Natural killer cell (primary cell): ENCODE results near the gene RNGTT. TPM values are rescaled to one million over a fixed set of nuclear protein-coding genes. Genes with fewer than 3 reads are reported as not detected.
"Not testable (repeated sequence)": the region's sequence is repeated elsewhere in the genome, so short reads cannot be mapped to it uniquely, and the experiment has no call there.

Experiments used
- ATAC-seq, 3 donors: fragments of 150-1000 bp in 2 of 3; fragments of 200-7000 bp in 1 of 3; cut with Tn5 transposase; 1 replicate in 1 of 3; 2 replicates in 2 of 3; pipeline ENCODE4 v1.10.0; 2021; ENCODE audit warnings: mild to moderate bottlenecking in 2 of 3, moderate library complexity in 2 of 3
- DNase-seq, 2 donors: peaks; one replicate each; pipeline versions ENCODE4 v3.0.0 to v3.0.0-alpha.2; 2013 to 2021; ENCODE audit warnings: mixed read lengths in 1 of 2
- H3K27ac ChIP-seq: one replicate; pipeline ENCODE4 v1.5.1; 2013; ENCODE audit warnings: mild to moderate bottlenecking, low read length
- H3K27me3 ChIP-seq: one replicate; pipeline ENCODE4 v1.6.1; 2013; ENCODE audit warnings: low read length; ENCODE audit not compliant: control insufficient read depth, insufficient read depth
- H3K36me3 ChIP-seq: one replicate; pipeline ENCODE4 v1.6.1; 2013; ENCODE audit warnings: low read length; ENCODE audit not compliant: control insufficient read depth, insufficient read depth
- H3K4me1 ChIP-seq: one replicate; pipeline ENCODE4 v1.6.1; 2013; ENCODE audit warnings: low read length; ENCODE audit not compliant: control insufficient read depth, insufficient read depth
- H3K4me3 ChIP-seq: one replicate; pipeline ENCODE4 v1.5.1; 2013; ENCODE audit warnings: low read length
- H3K9me3 ChIP-seq: one replicate; pipeline ENCODE4 v1.6.1; 2013; ENCODE audit warnings: low read length; ENCODE audit not compliant: control insufficient read depth, insufficient read depth
- H3K27ac Mint-ChIP-seq, 2 donors: one replicate each; pipeline ENCODE4 v1.8.0; 2022; ENCODE audit warnings: mild to moderate bottlenecking in 2 of 2, mixed read lengths in 2 of 2, moderate library complexity in 1 of 2
- H3K27me3 Mint-ChIP-seq, 2 donors: one replicate each; pipeline ENCODE4 v1.8.0; 2022; ENCODE audit warnings: low read depth in 2 of 2, mixed read lengths in 2 of 2
- H3K36me3 Mint-ChIP-seq: one replicate; pipeline ENCODE4 v1.8.0; 2022; ENCODE audit warnings: mixed read lengths
- H3K4me1 Mint-ChIP-seq, 2 donors: one replicate each; pipeline ENCODE4 v1.8.0; 2022; ENCODE audit warnings: mixed read lengths in 2 of 2
- H3K4me3 Mint-ChIP-seq: one replicate; pipeline ENCODE4 v1.8.0; 2022; ENCODE audit warnings: mild to moderate bottlenecking, moderate library complexity, mixed read lengths
- H3K9me3 Mint-ChIP-seq, 2 donors: one replicate each; pipeline ENCODE4 v1.8.0; 2022; ENCODE audit warnings: mixed read lengths in 2 of 2
- WGBS: methylation state at CpG from one replicate; pipeline ENCODE4 v1.1.7; 2013; ENCODE audit warnings: missing lambda C conversion rate; ENCODE audit not compliant: insufficient coverage; 5-methylcytosine and 5-hydroxymethylcytosine counted together
- intact Hi-C: fragments of 100-400 bp; cut with micrococcal nuclease; formaldehyde crosslinking; loops from one replicate; pipeline ENCODE4 v1.14.2; 2022
- total RNA-seq, 4 donors: library from RNA; stranded (reverse); fragments of 120-200 nt in 1 of 4; gene quantifications; one replicate each; pipeline versions ENCODE4 v1.2.3 to v1.2.4, GENCODE V29; 2013 to 2022
- TF ChIP-seq, protein P1 (sequence below): fragments of 200-600 bp; IDR thresholded peaks from one replicate; pipeline ENCODE4 v1.8.0; 2022; ENCODE audit warnings: antibody characterized with exemption

The RNGTT gene
- total RNA-seq, 3 donors from 2014 or later (not counting 1 experiment from before 2014, with no cell fraction given), result 23.1 to 27.2 (median 23.1) TPM

DNA sequence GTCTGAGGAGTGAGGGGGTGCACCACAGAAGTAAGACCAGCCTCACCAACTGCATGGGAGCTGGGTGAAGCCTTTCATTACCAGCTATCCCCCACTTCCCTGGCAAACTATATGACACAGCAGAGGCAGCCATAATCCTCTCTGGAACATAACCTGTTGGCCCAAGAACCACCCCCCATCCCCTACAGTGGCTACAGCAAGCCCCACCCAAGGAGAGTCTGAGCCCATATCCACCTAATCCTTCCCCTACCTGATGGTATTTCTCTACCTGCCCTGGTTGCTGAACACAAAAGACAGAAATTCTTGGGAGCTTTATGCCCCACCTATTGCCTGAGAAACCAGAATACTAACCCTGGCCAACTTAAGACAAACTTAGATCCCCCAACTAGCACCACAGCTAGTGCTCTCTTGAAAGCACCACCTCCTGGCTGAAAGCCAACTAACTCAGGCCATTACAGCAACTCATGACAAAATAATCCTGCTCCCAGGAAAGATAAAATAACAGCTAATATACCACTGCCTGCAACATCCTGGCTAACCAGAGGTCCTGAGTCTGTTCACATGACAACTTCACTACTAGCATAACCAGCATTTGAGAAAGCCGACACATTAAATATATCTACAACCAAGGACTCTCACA is 11.2 kb downstream of the RNGTT start:
- Mint-ChIP-seq H3K27ac (no peak overlapping the region), H3K27me3 (no peaks in the 10 kb centered on the region), H3K9me3 (peaks cover 0 to 13% of the 10 kb centered on the region in 2 donors), H3K4me3 (no peak overlapping the region), H3K36me3 (peaks cover 17% of the 10 kb centered on the region), H3K4me1 (peaks cover 20 to 35% of the 10 kb centered on the region in 2 donors)
- TF ChIP-seq, protein P1, sequence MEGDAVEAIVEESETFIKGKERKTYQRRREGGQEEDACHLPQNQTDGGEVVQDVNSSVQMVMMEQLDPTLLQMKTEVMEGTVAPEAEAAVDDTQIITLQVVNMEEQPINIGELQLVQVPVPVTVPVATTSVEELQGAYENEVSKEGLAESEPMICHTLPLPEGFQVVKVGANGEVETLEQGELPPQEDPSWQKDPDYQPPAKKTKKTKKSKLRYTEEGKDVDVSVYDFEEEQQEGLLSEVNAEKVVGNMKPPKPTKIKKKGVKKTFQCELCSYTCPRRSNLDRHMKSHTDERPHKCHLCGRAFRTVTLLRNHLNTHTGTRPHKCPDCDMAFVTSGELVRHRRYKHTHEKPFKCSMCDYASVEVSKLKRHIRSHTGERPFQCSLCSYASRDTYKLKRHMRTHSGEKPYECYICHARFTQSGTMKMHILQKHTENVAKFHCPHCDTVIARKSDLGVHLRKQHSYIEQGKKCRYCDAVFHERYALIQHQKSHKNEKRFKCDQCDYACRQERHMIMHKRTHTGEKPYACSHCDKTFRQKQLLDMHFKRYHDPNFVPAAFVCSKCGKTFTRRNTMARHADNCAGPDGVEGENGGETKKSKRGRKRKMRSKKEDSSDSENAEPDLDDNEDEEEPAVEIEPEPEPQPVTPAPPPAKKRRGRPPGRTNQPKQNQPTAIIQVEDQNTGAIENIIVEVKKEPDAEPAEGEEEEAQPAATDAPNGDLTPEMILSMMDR, result no peak
- H3K36me3 ChIP-seq, result no peaks in the 10 kb centered on the region
- DNase-seq (no peak), ATAC-seq (no peak)
- no peak overlapping the region for H3K4me3 ChIP-seq
- WGBS, result 96% methylated on average over 1 of the region's 1 CpG
- H3K4me1 ChIP-seq, result no peaks in the 10 kb centered on the region
- no peak overlapping the region for H3K27ac ChIP-seq
- intact Hi-C loops, result no loop called here
- no peaks in the 10 kb centered on the region for H3K27me3 ChIP-seq
- H3K9me3 ChIP-seq, result peaks cover 12% of the 10 kb centered on the region

DNA sequence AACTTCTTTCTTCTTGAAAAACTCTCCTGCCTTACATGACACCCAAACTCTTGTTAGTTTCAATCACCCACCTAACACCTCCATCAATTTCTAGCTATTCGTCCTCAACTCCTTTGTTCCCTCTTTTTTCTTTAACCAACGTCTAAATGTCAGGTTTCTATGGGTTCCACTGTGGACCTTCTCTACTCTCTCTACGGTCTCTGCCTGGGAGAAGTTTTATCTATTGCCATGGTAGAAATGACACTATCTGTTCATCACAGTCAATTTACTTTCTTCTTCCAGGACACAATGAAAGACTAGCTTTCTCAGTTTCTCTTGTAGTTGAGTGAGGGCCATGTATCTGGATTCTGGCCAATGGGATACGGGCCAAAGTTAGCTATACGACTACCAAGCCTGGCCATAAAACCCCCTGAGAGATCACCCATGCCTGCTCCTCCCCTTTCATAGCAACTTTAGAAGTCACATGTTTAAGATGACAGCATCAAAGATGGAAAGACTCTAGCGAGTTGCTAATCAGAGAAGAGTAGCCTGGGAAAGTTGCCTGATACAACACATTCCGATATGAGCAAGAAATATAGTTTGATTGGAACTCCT is 17.9 kb downstream of the RNGTT start:
- DNase-seq (no peak), ATAC-seq (no peak)
- no peaks in the 10 kb centered on the region for H3K9me3 ChIP-seq
- TF ChIP-seq, protein P1, result no peak
- intact Hi-C loops, result no loop called here
- WGBS, result 95% methylated on average over 7 of the region's 7 CpGs
- no peak overlapping the region for H3K27ac ChIP-seq
- H3K4me1 Mint-ChIP-seq, result peaks cover 6 to 8% of the 10 kb centered on the region in 2 donors
- H3K9me3 Mint-ChIP-seq, result no peaks in the 10 kb centered on the region
- H3K4me3 Mint-ChIP-seq, result no peak overlapping the region
- H3K4me1 ChIP-seq, result no peaks in the 10 kb centered on the region
- no peaks in the 10 kb centered on the region for H3K27me3 Mint-ChIP-seq
- no peak overlapping the region for H3K27ac Mint-ChIP-seq
- H3K36me3 Mint-ChIP-seq, result no peaks in the 10 kb centered on the region
- peaks cover 2% of the 10 kb centered on the region for H3K36me3 ChIP-seq
- H3K27me3 ChIP-seq, result no peaks in the 10 kb centered on the region
- H3K4me3 ChIP-seq, result no peak overlapping the region

DNA sequence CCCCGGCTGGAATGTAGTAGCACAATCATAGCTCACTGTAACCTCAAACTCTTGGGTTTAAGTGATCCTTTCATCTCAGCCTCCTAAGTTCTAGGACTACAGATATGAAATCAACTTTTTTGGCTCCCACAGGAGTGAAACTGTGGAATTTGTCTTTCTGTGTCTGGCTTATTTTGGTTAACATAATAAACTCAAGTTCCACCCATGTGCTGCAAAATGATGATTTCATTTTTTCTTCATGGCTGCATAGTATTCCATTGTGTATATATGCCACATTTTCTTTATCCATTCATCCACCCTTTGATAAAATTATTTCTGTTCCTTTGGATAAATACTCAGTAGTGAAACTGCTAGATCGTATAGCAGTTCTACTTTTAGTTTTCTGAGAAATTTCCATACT is 29.9 kb downstream of the RNGTT start:
- no peak overlapping the region for H3K4me3 ChIP-seq
- H3K4me3 Mint-ChIP-seq, result no peak overlapping the region
- H3K27ac ChIP-seq, result no peak overlapping the region
- no peak overlapping the region for H3K27ac Mint-ChIP-seq
- DNase-seq, result no peak
- no peak for ATAC-seq
- peaks cover 7% of the 10 kb centered on the region for H3K9me3 ChIP-seq
- H3K36me3 ChIP-seq, result peaks cover 6% of the 10 kb centered on the region
- no peaks in the 10 kb centered on the region for H3K27me3 ChIP-seq
- intact Hi-C loops, result no loop called here
- H3K4me1 ChIP-seq, result no peaks in the 10 kb centered on the region
- H3K36me3 Mint-ChIP-seq, result peaks cover 51% of the 10 kb centered on the region
- TF ChIP-seq, protein P1, result no peak
- no peaks in the 10 kb centered on the region for H3K27me3 Mint-ChIP-seq
- H3K4me1 Mint-ChIP-seq, result peaks cover 2 to 4% of the 10 kb centered on the region in 2 donors
- H3K9me3 Mint-ChIP-seq, result peaks cover 2 to 16% of the 10 kb centered on the region in 2 donors
- 100% methylated on average over 2 of the region's 2 CpGs for WGBS

DNA sequence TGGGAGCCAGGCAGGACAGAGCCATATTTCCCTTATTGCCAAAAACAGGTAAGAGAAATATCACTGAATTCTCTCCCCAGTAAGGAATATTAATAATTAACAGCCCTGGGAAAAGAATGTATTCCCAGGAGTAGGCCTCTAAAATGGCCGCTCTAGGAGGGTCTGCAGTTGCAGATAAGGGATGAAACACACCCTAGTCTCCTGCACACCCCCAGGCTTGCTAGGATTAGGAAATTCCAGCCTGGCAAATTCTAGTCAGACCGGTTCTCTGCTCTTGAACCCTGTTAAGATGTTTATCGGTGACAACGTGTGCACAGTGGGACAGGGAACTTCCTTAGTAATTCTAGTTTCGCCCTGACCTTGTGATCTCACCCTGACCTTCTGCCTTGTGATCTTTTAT is 31.4 kb downstream of the RNGTT start:
- peaks cover 2 to 15% of the 10 kb centered on the region in 2 donors for H3K9me3 Mint-ChIP-seq
- H3K4me3 Mint-ChIP-seq, H3K4me3 ChIP-seq, H3K27me3 ChIP-seq, H3K27ac ChIP-seq, H3K9me3 ChIP-seq, H3K4me1 Mint-ChIP-seq, intact Hi-C loops, H3K4me1 ChIP-seq, ATAC-seq, H3K27ac Mint-ChIP-seq, DNase-seq, H3K27me3 Mint-ChIP-seq: not testable (repeated sequence)
- H3K36me3 ChIP-seq, result peaks cover 14% of the 10 kb centered on the region
- H3K36me3 Mint-ChIP-seq, result peaks cover 38% of the 10 kb centered on the region
- WGBS, result over 99% methylated on average over 5 of the region's 5 CpGs
